AG09319 (cell line): ENCODE data around the gene METTL2B.
A peak's percentile ranks its signal among the peaks of the same experiment; 100 is the strongest.
"Not testable (repeated sequence)": the region's sequence is repeated elsewhere in the genome, so short reads cannot be mapped to it uniquely, and the experiment has no call there.

Experiments used
- DNase-seq: peaks from one replicate; pipeline ENCODE4 v3.0.0-alpha.2; 2010; ENCODE audit warnings: low read depth; ENCODE audit errors: extremely low read depth
- CTCF ChIP-seq: IDR thresholded peaks from 2 replicates; pipeline ENCODE4 v1.5.1; 2011; ENCODE audit warnings: low read depth, mild to moderate bottlenecking, inconsistent platforms, low read length, moderate library complexity

The METTL2B gene

GRCh38 chr7:128511692-128512091 lies 35.1 kb downstream of the METTL2B start:
- not testable (repeated sequence) for DNase-seq

GRCh38 chr7:128515232-128515631 lies 38.7 kb downstream of the METTL2B start:
- DNase-seq, result not testable (repeated sequence)

- not testable (repeated sequence) for DNase-seq
These were observed 40.5 kb downstream of the METTL2B start for GRCh38 chr7:128517023-128517422.

GRCh38 chr7:128523226-128523931 lies 46.8 kb downstream of the METTL2B start:
- peak; percentile 22 for DNase-seq

GRCh38 chr7:128523932-128524524 lies 47.5 kb downstream of the METTL2B start:
- DNase-seq, result not testable (repeated sequence)

GRCh38 chr7:128525584-128525983 lies 49.0 kb downstream of the METTL2B start:
- DNase-seq, result not testable (repeated sequence)

GRCh38 chr7:128526062-128526466 lies 49.5 kb downstream of the METTL2B start:
- DNase-seq, result not testable (repeated sequence)

GRCh38 chr7:128529191-128529590 lies 52.6 kb downstream of the METTL2B start:
- DNase-seq, result not testable (repeated sequence)

- not testable (repeated sequence) for DNase-seq
These were observed 53.7 kb downstream of the METTL2B start for GRCh38 chr7:128530121-128530854.

- DNase-seq, result no peak
- TF ChIP-seq CTCF, result no peak
These were observed 54.2 kb downstream of the METTL2B start for GRCh38 chr7:128530855-128531104.

GRCh38 chr7:128531105-128531954 lies 54.8 kb downstream of the METTL2B start:
- peak; percentile 45 for DNase-seq

- DNase-seq, result not testable (repeated sequence)
These were observed 55.5 kb downstream of the METTL2B start for GRCh38 chr7:128531955-128532478.

GRCh38 chr7:128532956-128533355 lies 56.4 kb downstream of the METTL2B start:
- DNase-seq, result not testable (repeated sequence)

GRCh38 chr7:128537410-128537809 lies 60.9 kb downstream of the METTL2B start:
- not testable (repeated sequence) for DNase-seq

GRCh38 chr7:128542530-128542929 lies 66.0 kb downstream of the METTL2B start:
- not testable (repeated sequence) for DNase-seq

More at GRCh38 chr7:128537410-128537809, 60.9 kb downstream of the METTL2B start:
- peak; percentile 25 for TF ChIP-seq CTCF

GRCh38 chr7:128543300-128543699 lies 66.8 kb downstream of the METTL2B start:
- not testable (repeated sequence) for DNase-seq

- DNase-seq, result not testable (repeated sequence)
These were observed 69.8 kb downstream of the METTL2B start for GRCh38 chr7:128546319-128546851.
